CD4-positive, alpha-beta T cell (primary cell): ENCODE data around the gene AMZ1. TPM values are rescaled to one million over a fixed set of nuclear protein-coding genes. Genes with fewer than 3 reads are reported as not detected.
"Not testable (repeated sequence)": the region's sequence is repeated elsewhere in the genome, so short reads cannot be mapped to it uniquely, and the experiment has no call there.

ENCODE experiments used
- ATAC-seq: fragments of 200-7000 bp; cut with Tn5 transposase; one replicate; pipeline ENCODE4 v1.10.0; 2022; ENCODE audit warnings: mild to moderate bottlenecking; ENCODE audit not compliant: poor library complexity
- CTCF ChIA-PET: fragments of 350-600 bp; sonication (Branson Sonifier 250); formaldehyde crosslinking; loops from one replicate; lab custom pipeline; 2021; ENCODE audit warnings: antibody characterized with exemption, inconsistent platforms; lab: Charles Lee
- POLR2A ChIA-PET: fragments of 350-600 bp; sonication (Branson Sonifier 250); formaldehyde crosslinking; loops from one replicate; lab custom pipeline; 2021; ENCODE audit warnings: antibody characterized with exemption, inconsistent platforms; lab: Charles Lee
- DNase-seq, 14 experiments: peaks; one replicate each; pipeline ENCODE4 v3.0.0-alpha.2; 2013 to 2020; ENCODE audit warnings: mixed read lengths in 2 of 14
- H3K27ac ChIP-seq, 2 donors: one replicate each; pipeline versions ENCODE4 v1.5.1 to v1.7.0; 2013; ENCODE audit warnings: low read length in 2 of 2, low read depth in 1 of 2, mild to moderate bottlenecking in 1 of 2
- H3K27me3 ChIP-seq, 2 experiments: 1 replicate in 1 of 2; 2 replicates in 1 of 2; pipeline versions ENCODE4 v1.6.1 to v1.7.0; 2013; ENCODE audit warnings: low read length in 2 of 2, control low read depth in 1 of 2, mild to moderate bottlenecking in 1 of 2, moderate library complexity in 1 of 2; ENCODE audit not compliant: insufficient read depth in 2 of 2, control insufficient read depth in 1 of 2
- H3K36me3 ChIP-seq: one replicate; pipeline ENCODE4 v1.6.1; 2013; ENCODE audit warnings: low read length, control low read depth; ENCODE audit not compliant: insufficient read depth
- H3K4me1 ChIP-seq: one replicate; pipeline ENCODE4 v1.6.1; 2013; ENCODE audit warnings: low read length, control low read depth; ENCODE audit not compliant: insufficient read depth
- H3K4me3 ChIP-seq: one replicate; pipeline ENCODE4 v1.5.1; 2013; ENCODE audit warnings: mild to moderate bottlenecking, low read length, moderate library complexity
- H3K9me3 ChIP-seq, 2 experiments: 1 replicate in 1 of 2; 2 replicates in 1 of 2; pipeline versions ENCODE4 v1.6.1 to v1.7.0; 2013; ENCODE audit warnings: low read length in 2 of 2, mild to moderate bottlenecking in 2 of 2, control low read depth in 1 of 2, moderate library complexity in 1 of 2; ENCODE audit not compliant: control insufficient read depth in 1 of 2, insufficient read depth in 1 of 2
- H3K27ac Mint-ChIP-seq: one replicate; pipeline ENCODE4 v1.8.0; 2020; ENCODE audit warnings: mixed read lengths
- H3K27me3 Mint-ChIP-seq: one replicate; pipeline ENCODE4 v1.8.0; 2021; ENCODE audit warnings: mixed read lengths
- H3K36me3 Mint-ChIP-seq: one replicate; pipeline ENCODE4 v1.8.0; 2021; ENCODE audit warnings: low read depth, mixed read lengths
- H3K4me1 Mint-ChIP-seq: one replicate; pipeline ENCODE4 v1.8.0; 2021; ENCODE audit warnings: low read depth, mixed read lengths
- H3K4me3 Mint-ChIP-seq: one replicate; pipeline ENCODE4 v1.8.0; 2020; ENCODE audit warnings: mild to moderate bottlenecking, mixed read lengths
- H3K9me3 Mint-ChIP-seq: one replicate; pipeline ENCODE4 v1.8.0; 2020; ENCODE audit warnings: mixed read lengths
- CTCF ChIP-seq: fragments of 200-600 bp; IDR thresholded peaks from one replicate; pipeline ENCODE4 v1.8.0; 2022; ENCODE audit warnings: antibody characterized with exemption, mild to moderate bottlenecking
- intact Hi-C, 2 experiments: fragments of 100-400 bp; cut with DNase I in 1 of 2; cut with micrococcal nuclease in 1 of 2; formaldehyde crosslinking; loops; one replicate each; pipeline versions ENCODE4 v1.15.1 to v1.9.0; 2023 to 2025; cut with DNase I, micrococcal nuclease
- total RNA-seq, 174 experiments: library from RNA in 2 of 174; stranded (reverse) in 2 of 174; gene quantifications; one replicate each; pipeline ENCODE4 v1.2.3 and lab custom pipeline; 2021 to 2026

AMZ1 gene
- total RNA-seq, 2 experiments from 2014 or later: 0.25 to 0.36 TPM

GRCh38 chr7:2722591-2722990 is 34.6 kb downstream of the AMZ1 start:
- Mint-ChIP-seq H3K4me1 (peaks cover 25% of the 10 kb centered on the region), H3K9me3 (no peaks in the 10 kb centered on the region), H3K27me3 (no peaks in the 10 kb centered on the region), H3K4me3 (no peak overlapping the region), H3K27ac (no peak overlapping the region), H3K36me3 (peaks cover 3% of the 10 kb centered on the region)
- no peaks in the 10 kb centered on the region for H3K36me3 ChIP-seq
- POLR2A ChIA-PET: no interaction called here
- no peak overlapping the region for H3K4me3 ChIP-seq
- DNase-seq (no peak), ATAC-seq (no peak)
- no peaks in the 10 kb centered on the region for H3K27me3 ChIP-seq
- H3K27ac ChIP-seq: no peak overlapping the region
- H3K9me3 ChIP-seq: no peaks in the 10 kb centered on the region
- TF ChIP-seq CTCF: no peak
- intact Hi-C loops: no loop called here
- H3K4me1 ChIP-seq: peaks cover 30% of the 10 kb centered on the region
- CTCF ChIA-PET: no interaction called here

GRCh38 chr7:2723138-2723850 is 35.3 kb downstream of the AMZ1 start:
- Mint-ChIP-seq H3K27me3 (no peaks in the 10 kb centered on the region), H3K36me3 (peaks cover 8% of the 10 kb centered on the region), H3K9me3 (no peaks in the 10 kb centered on the region), H3K4me1 (peaks cover 18% of the 10 kb centered on the region), H3K4me3 (no peak overlapping the region), H3K27ac (no peak overlapping the region)
- Histone ChIP-seq H3K4me1 (peaks cover 23% of the 10 kb centered on the region), H3K27ac (no peak overlapping the region), H3K36me3 (no peaks in the 10 kb centered on the region), H3K27me3 (no peaks in the 10 kb centered on the region), H3K4me3 (no peak overlapping the region), H3K9me3 (no peaks in the 10 kb centered on the region)
- DNase-seq: peak in 2 of 14 experiments; percentile 6 to 12
- TF ChIP-seq CTCF: no peak
- ChIA-PET POLR2A (no interaction called here), CTCF (no interaction called here)
- intact Hi-C loops: no loop called here
- no peak for ATAC-seq

DNA sequence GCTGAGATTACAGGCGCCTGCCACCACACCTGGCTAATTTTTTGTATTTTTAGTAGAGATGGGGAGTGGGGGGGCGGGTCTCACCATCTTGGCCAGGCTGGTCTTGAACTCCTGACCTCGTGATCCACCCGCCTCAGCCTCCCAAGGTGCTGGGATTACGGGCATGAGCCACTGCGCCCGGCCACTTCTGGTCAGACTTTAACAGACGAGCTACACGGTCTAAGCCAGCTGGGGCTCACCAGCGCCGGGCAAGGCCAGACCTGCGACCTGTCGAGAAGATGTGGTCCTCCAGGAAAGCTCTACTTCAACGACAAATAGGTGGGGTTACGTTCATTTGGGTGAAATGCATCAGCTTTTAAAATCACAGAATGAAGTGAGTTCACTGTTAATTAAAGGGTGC is 36.0 kb downstream of the AMZ1 start:
- peaks cover 16% of the 10 kb centered on the region for H3K4me1 ChIP-seq
- H3K9me3 ChIP-seq, ATAC-seq, H3K27me3 Mint-ChIP-seq, POLR2A ChIA-PET, H3K4me3 Mint-ChIP-seq, H3K27ac ChIP-seq, H3K36me3 ChIP-seq, intact Hi-C loops, CTCF ChIA-PET, H3K27me3 ChIP-seq, H3K27ac Mint-ChIP-seq, H3K9me3 Mint-ChIP-seq, H3K4me3 ChIP-seq: not testable (repeated sequence)
- Mint-ChIP-seq H3K36me3 (peaks cover 16% of the 10 kb centered on the region), H3K4me1 (peaks cover 10% of the 10 kb centered on the region)
- DNase-seq: peak in 2 of 14 experiments; percentile 6 to 22
